IPS-11a (cell line): Measurements from ENCODE around the gene FST.

Source experiments
- H3K4me3 ChIP-seq: one replicate; pipeline ENCODE4 v1.5.1; 2013; ENCODE audit warnings: low read depth, low read length, control low read depth

FST gene

DNA sequence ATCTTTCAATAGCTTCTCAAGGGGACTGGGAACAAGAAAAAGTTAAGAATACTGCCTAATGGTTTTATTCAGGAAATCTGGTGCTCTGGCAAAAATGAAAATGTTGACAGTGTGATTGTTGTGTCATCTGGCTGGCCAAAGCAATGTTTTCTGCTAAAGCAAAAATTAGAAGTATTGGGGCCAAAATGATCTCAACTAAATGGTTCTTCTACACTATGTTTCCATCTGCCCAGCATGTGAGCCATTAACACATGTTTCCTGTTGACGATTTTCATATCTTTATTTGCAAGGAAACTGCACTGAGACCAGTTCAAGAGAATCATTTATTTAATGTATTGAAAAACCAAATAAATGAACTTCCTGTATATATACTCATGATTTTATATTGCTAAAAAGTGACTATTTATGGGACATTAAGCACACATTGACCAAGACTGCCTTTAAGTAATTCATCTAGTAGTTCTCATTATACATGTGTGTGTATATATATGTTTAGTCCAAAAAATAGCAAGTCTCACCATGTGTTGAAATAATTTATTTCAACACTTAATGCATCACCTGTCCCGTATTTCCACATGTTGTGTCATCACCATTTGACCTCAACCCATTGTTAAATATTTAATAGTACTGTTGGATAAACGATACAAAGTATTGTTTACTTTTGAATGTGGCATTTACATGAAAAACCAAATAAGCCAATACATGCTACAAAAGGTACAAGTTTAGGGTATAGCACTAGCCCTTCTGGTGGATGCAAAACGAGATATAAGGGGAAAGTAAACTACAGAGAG lies 7.5 kb upstream of the FST start:
- no peak overlapping the region for H3K4me3 ChIP-seq

DNA sequence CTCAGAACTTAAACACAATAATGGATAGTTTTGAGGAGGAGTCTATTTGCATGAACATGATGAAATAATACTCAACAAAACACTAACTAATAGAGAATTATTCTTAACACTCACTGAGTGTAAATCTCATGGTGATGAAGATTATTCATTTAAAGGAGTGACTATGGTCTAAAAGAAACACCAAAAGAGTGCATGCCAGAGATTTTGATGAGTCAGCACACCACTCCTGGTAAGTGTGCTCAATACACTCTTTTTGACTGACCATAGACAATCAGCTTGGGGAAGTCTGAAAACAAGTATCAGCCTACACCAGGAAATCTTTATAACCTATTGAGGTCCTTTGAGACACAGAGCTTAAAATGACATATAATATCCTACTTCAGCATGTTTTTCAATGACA lies 6.8 kb upstream of the FST start:
- H3K4me3 ChIP-seq: no peak overlapping the region

DNA sequence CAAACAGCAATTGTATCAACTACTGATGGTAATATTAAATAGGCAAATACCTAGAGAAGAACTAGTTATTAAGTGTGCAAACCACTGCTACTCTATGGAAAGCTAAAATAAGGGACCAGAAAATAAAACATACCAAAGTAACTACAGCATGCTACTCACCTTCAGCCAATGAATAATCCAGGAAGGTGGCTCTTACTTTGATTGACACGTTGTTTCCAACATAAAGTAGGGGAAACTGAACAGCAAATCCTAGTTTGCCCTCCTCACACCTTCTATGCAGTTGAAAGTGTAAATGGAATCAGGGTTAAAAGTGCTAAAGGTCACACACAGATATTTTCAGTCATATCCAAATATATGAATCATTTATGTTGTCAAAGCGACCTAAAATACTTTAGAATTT lies 5.1 kb upstream of the FST start:
- H3K4me3 ChIP-seq: no peak overlapping the region

DNA sequence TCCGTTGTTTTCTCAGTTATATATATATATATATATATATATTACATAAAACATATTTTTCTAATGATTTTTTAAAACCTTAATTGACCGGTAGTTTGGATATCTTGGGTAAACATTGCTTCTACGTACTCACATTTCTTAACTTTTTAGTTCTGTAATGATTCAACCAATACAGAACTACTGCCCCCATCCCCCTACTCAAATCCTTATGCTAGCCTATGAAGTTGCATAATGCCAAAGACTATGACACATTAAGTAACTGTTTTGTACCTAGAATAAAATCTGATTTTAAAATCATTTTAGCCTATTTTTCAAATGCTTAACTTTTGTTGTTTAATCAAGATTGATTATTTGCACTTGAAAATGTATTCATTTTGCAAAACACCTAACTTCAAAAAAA lies 4.4 kb upstream of the FST start:
- no peak overlapping the region for H3K4me3 ChIP-seq

DNA sequence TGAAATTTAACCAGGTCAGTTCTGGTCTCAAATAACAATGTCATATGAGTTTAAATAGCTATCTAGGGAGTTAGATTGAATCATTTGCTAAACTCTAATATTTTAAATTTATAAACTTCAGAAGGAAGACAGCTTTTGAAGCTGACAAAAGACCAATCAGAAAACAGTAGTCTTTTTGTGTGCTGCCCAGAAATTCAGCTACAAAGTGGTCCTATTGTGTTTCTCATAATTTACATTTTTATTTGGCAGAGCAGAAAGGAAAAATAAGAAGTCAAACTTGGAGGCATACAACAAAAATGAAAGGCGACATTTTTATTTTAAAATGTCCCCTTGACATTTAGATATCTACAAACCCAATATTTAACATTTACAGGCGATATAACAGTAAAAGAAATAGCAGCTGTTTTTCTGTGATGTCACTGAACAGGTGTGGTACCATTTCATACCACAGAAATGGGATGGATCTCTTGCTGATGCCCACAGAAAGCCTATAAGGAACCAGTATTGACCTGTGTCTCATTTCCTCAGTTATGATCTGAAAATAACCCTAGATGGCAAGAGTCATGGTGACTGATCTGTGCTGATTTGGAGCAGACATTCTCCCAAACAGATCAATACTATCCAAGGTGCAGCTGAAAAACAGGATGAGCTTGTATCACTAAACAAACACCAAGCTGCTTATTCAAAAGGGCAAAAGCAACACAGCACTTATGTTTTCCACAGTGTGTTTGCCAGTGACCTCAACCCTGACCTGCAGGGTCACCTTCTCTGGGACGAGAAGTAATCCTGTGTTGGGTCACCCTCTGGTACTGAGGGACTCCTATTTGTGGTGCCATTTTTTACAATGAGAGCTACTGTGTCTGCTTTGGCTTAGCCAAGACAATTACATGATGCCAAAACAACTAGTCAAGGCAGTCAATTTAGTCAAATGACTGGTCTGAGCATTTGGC lies 3.6 kb upstream of the FST start:
- H3K4me3 ChIP-seq: no peak overlapping the region

DNA sequence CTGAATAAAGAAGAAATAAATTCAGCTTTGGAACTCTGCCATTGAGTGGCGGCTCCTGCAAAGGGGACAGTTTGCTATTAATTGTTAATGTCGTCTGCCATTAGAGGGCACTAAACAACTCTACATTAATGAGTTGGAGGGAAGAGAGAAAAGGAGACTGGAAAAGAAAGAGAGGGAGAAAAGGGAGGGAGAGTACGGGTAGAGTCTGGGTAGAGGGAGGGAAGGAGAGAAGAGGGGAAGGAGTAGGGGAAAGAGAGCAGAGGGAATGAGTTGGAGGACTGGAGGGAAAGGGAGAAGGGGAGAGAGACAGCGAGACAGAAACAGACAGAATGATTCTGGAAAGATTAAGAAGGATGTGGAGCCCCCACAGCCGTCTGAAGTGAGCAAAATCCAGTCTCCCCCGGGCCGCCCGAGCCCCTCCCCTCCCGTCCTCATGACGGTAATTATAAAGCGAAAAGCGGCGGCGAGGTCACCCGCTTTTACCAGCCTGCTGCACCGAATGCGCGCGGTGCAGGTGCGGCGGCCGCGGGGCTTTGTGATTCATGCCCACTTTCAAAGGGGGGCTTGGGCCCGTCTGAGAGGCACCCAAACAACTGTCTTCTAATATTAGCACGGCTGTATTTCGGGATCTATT lies 1.9 kb upstream of the FST start:
- H3K4me3 ChIP-seq: peak overlapping the region; percentile 45

DNA sequence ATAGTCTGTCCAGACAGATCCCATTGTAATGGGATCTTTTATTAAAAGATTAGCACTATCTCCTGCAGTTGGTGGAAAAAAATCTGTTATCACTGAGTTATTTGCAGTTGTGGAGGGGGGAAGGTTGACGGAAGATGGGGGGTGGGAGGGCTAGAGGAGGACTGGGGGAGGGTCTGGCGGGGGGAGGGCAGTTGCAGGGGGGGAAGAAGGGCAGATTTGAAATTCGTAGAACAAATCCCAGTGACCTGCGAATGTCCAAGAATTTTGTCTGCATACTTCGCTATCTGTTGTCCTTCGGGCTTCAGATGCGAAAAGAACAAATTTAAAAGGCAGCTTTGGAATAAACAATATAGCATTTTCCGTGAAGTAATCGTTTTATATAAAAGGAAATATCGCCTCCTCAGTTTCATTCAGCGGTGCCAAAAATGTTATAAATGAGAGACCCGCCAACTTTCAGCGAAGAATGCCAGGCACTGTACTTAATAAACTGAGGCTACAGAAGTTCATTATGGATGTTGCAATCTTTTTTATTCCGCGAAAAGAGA lies 1.3 kb upstream of the FST start:
- H3K4me3 ChIP-seq: peak overlapping the region; percentile 50

DNA sequence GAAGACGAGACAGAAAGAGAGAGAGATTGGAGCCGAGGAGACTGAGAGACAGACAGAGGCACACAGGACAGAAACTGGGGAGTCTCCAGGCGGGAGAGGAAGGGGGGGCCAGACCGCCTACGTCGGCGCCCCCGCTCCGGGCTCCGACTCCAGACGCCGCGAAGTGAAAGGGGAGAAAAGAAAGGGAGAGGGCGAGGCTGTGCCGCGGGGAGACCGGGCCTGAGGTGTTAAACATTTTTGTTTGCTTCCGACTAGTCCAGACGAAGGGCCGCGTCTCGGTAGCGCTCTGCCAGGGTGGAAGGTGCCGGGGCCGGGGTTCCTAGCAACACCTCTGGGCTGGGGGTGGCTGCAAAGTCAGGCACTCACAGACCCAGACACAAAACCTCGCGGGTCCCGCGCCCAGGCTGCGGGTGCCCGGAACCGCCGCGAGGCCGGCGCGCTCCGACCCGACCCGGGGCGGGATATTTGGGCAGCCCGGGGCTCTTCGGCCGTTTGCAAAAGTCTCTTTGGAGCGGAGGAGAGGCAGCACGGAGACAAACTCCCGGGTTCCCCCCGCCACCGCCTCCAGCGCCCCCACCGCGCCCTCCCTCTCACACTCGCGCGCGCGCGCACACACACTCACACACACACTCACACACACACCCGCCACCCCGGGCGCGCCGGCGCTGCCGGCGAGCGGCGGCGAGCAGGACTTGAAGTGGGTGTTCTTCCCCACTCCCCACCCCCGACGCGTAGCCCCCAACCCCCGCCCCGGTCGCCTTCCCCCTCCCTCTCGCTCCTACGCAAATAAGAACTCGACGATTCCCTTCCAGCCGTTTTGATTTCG lies 626 bp upstream of the FST start:
- H3K4me3 ChIP-seq: peak overlapping the region; percentile 75

DNA sequence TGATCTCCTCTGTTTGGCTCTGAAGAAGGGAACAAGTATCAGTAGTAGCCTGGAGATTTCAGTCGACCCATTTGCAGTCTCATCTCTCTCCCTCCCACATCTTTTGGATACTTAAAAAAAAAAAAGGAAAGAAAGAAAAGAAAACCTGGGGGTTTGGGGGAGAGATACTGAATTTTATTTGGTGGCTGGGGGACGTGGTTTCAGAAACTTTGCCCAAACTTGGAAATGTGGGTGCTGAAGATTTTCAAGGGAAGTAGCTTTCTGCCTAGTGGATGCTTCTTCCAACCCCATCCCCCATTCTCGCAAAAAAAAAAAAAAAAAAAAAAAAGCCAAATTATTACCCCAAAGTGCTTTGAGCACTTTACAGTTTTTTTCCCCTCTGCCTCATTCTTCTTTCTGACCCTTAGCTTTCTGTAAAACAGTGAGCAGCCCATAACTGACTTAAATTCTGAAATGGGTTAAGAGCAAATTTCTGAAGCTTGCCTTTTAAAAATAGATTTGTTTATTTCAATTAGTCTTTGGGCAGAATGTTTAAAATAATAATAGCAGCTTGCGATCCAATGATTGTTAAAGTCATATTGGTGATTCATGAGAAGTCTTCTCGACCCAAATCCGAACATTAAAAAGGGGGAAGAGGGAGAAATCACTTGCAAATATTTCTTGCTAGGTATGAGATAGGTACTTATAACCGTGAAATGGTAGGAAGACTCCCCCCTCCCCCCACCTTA lies 894 bp downstream of the FST start:
- peak overlapping the region; percentile 75 for H3K4me3 ChIP-seq

DNA sequence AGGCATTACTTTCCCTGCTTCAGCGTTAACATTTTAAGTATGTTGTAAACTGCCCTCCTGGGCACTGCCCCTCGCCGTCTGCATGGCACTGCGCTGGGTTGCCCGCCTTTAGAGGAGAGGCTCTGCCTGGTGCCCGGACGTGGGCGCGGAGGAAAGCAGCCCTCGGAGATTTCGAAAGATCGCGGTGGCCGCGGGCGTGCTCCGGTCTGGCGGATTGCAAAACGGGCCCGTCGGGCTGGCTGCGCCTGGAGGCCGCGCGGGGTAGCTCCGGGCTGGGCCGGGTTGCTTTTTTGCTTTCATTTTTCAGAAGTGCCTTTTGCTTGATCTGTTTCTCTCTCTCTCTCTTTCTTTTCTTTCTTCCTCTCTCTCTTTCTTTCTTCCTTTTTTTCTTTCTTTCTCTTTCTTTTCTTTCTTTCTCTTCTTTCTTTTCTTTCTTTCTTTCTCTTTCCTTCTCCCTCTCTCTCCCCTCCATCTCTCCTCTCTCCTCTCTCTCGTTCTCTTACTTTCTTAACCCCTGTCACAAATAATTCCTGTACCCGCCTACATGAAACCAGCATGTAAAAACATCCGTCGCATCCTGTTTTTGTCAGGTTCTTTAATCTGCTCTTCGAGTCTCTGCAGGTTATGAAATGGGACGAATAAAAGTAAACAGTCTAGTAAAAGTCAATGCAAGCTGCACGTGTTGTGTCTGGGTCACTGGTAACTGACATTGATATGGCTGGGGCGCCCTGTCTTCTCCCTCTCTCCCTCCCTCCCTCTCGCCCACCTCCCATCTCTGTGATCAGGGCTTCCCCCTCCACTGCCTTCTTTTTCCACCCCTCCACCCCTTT lies 1.7 kb downstream of the FST start:
- H3K4me3 ChIP-seq: peak overlapping the region; percentile 75

DNA sequence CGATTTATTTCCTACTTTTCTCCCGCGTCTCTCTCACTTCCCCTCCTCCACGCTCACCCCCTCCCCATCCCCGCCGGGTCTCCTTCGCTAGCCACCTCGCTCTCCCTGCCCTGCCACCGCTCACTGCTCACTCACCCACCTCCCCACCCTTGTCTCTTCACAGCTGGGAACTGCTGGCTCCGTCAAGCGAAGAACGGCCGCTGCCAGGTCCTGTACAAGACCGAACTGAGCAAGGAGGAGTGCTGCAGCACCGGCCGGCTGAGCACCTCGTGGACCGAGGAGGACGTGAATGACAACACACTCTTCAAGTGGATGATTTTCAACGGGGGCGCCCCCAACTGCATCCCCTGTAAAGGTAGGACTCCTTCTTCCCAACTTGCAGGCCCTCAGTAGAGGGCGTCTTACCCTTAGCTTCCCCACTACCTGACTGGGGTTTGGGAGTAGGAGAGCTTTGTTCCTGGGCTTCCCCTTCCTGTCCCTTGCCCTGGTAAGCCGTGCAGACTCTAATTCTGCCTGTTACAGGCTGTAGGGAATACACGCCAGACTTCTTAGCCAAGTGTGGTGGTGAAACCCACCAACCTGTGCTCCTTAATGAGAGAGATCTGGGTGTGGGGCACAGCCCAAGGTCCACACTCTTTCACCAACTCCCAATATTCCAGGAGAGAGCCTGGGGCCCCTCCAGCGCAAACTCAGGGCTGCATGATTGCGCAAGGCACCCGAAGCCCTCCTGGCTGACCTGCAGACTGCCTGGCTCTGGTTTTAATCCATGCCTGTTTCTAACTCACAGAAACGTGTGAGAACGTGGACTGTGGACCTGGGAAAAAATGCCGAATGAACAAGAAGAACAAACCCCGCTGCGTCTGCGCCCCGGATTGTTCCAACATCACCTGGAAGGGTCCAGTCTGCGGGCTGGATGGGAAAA lies 2.5 kb downstream of the FST start:
- H3K4me3 ChIP-seq: peak overlapping the region; percentile 75

DNA sequence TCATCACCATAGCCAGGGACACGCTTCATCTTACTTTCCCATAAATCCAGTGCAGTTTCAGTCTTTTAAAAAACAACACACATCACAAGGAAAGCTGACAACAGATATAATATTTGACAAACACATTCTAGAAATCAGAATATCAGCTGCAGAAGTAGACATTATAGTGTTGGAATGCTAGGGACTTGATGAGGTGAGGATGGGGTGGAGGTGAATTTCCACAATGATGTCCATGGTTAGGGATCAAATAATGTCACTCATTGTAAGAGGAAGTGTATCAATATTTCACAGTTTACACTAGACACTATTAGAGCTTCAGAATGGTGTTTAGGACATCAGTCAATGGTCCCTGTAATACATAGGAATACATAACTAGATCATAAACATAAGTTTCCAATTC lies 7.0 kb downstream of the FST start:
- H3K4me3 ChIP-seq: no peak overlapping the region

DNA sequence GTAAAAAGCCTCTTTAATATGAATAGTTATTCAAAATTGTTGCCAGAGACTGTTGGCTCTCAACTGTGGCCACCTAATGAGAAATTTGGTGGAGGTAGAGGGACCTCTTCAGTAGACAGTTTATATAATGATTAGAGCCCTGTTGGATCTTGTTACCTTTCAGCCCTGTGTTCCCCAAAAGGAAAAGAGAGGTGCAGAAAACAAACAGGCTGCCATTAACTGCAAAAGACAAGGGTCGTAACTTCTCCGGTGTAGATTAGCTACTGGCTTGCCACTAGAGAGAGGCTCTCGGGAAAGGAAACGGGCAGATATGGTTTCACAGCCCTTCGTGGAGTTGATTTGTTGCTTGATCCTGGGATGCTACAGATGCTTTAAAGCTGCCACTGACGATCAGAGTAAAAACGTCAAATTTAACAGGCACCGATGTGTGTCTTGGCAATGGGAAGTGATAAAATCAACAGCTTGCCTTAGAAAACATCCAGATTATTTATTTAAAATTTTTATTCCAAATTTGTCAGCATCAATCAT lies 7.8 kb downstream of the FST start:
- no peak overlapping the region for H3K4me3 ChIP-seq

DNA sequence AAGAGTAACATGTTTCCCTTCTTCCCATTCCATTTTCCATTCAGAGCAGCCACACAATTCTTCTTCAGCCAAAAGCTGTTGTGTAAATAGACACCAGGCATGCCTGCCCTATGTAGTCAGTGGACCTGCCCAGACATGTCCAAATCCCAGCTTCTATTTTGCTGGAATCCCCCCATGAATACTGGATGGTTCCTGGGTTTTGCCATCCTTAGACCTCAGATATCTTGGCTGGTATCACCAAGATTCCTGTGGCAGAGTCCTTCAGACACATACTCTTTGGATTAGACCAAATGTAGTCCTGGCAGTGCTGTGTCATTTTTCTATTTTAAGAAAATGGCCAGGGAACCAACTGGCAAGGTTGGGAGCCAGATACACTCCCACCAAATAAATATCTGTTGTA lies 10.3 kb downstream of the FST start:
- no peak overlapping the region for H3K4me3 ChIP-seq

DNA sequence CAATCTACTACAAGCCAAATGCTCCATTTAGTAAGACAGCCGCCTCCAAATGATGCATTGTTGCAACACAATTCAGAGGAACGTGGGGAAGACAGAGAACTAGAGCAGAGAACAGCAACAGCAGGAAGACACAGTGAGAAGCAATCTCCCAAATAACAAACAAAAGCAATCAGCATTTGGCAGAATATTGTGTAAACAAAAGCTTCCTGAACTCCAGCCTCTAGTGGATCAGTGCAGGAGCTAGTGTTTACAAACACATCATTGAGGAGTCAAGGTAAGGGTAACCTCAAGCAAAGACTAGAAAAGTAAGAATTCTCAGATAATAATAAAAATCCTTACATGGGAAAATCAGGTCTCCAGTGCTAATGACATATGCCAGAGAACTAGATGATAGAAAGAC lies 20.6 kb downstream of the FST start:
- no peak overlapping the region for H3K4me3 ChIP-seq

DNA sequence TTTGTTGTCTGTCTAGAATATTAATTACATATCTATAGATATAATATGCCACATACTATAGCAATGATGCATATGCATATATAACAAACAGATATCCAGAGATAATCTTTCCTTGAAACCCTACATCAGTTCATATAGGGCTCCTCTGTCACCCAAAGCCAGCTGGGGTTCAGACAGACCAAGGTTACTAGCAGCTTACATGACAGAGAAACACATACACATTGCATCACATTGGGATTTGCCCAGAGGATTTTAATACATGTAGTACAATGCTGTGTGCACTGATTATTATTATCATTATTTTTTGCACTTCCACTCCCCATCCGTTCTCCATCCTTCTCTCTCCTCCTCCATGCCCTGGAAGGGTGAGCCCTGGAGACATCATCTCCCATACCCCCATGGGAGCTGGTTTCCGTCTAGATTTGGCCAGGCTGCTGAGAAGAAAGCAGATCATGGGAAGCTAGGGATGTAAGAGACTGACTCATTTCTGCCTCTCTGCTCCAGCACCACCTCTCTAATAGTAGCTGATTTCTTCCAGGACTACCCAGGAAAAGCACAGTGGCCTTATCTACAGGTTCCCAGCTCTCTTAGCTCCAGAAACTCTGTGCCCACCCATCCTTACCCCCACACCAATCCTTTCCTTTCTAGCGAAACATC lies 23.3 kb downstream of the FST start:
- no peak overlapping the region for H3K4me3 ChIP-seq

DNA sequence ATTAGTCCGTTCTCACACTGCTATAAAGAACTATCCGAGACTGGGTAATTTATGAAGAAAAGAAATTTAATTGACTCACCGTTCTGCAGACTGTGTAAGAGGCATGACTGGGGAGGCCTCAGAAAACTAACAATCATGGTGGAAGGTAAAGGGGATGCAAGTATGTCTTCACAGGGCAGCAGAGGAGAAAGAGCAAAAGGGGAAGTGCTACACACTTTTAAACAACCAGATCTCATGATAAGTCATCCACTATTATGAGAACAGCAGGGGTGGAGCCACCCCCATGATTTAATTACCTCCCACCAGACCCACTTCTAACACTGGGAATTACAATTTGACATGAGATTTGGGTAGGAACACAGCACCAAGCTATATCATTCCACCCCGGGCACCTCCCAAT lies 26.6 kb downstream of the FST start:
- no peak overlapping the region for H3K4me3 ChIP-seq
